Ectodermal cell (in vitro differentiated cells): ENCODE data around the gene NUP160.
A peak's percentile ranks its signal among the peaks of the same experiment; 100 is the strongest.
"Not testable (repeated sequence)": the region's sequence is repeated elsewhere in the genome, so short reads cannot be mapped to it uniquely, and the experiment has no call there.

ENCODE experiments used
- H3K27ac ChIP-seq: 2 replicates; pipeline ENCODE4 v1.7.0; 2013; ENCODE audit warnings: mild to moderate bottlenecking, low read depth, low read length; ENCODE audit not compliant: insufficient read depth, poor library complexity, severe bottlenecking
- H3K27me3 ChIP-seq: 2 replicates; pipeline ENCODE4 v1.7.0; 2013; ENCODE audit warnings: mild to moderate bottlenecking, low read length; ENCODE audit not compliant: insufficient read depth, control insufficient read depth, poor library complexity, severe bottlenecking
- H3K36me3 ChIP-seq: one replicate; pipeline ENCODE4 v1.7.0; 2013; ENCODE audit warnings: low read length; ENCODE audit not compliant: control insufficient read depth, insufficient read depth
- H3K4me1 ChIP-seq: one replicate; pipeline ENCODE4 v1.7.0; 2013; ENCODE audit warnings: low read length; ENCODE audit not compliant: control insufficient read depth, insufficient read depth
- H3K4me3 ChIP-seq: 2 replicates; pipeline ENCODE4 v1.7.0; 2013; ENCODE audit warnings: low read depth, low read length, control low read depth; ENCODE audit not compliant: insufficient read depth
- H3K9me3 ChIP-seq: 2 replicates; pipeline ENCODE4 v1.7.0; 2013; ENCODE audit warnings: mild to moderate bottlenecking, low read length, moderate library complexity; ENCODE audit not compliant: control insufficient read depth
- WGBS, 2 experiments: methylation state at CpG; one replicate each; pipeline ENCODE4 v1.1.7; 2013; ENCODE audit warnings: missing lambda C conversion rate in 2 of 2; 5-methylcytosine and 5-hydroxymethylcytosine counted together

The NUP160 gene

GRCh38 chr11:47769556-47769955 lies 78.6 kb downstream of the NUP160 start:
- 90% methylated on average over 14 of the region's 14 CpGs for WGBS, 2 experiments
- H3K27ac ChIP-seq, H3K27me3 ChIP-seq, H3K9me3 ChIP-seq, H3K4me1 ChIP-seq, H3K4me3 ChIP-seq, H3K36me3 ChIP-seq: not testable (repeated sequence)

GRCh38 chr11:47768101-47768612 lies 80.0 kb downstream of the NUP160 start:
- 46 to 50% methylated on average over 12 of the region's 12 CpGs for WGBS, 2 experiments
- Histone ChIP-seq H3K27me3 (no peaks in the 10 kb centered on the region), H3K4me1 (no peaks in the 10 kb centered on the region), H3K36me3 (peaks cover 7% of the 10 kb centered on the region), H3K9me3 (no peaks in the 10 kb centered on the region), H3K27ac (peak overlapping the region; percentile 99), H3K4me3 (peak overlapping the region; percentile 98)

GRCh38 chr11:47766509-47767227 lies 81.5 kb downstream of the NUP160 start:
- WGBS, 2 experiments: 0% methylated on average over 65 of the region's 65 CpGs
- peak overlapping the region; percentile 73 for H3K27ac ChIP-seq
- H3K4me3 ChIP-seq: peak overlapping the region; percentile 98
- H3K4me1 ChIP-seq: no peaks in the 10 kb centered on the region
- peaks cover 13% of the 10 kb centered on the region for H3K36me3 ChIP-seq
- no peaks in the 10 kb centered on the region for H3K9me3 ChIP-seq
- H3K27me3 ChIP-seq: no peaks in the 10 kb centered on the region

DNA sequence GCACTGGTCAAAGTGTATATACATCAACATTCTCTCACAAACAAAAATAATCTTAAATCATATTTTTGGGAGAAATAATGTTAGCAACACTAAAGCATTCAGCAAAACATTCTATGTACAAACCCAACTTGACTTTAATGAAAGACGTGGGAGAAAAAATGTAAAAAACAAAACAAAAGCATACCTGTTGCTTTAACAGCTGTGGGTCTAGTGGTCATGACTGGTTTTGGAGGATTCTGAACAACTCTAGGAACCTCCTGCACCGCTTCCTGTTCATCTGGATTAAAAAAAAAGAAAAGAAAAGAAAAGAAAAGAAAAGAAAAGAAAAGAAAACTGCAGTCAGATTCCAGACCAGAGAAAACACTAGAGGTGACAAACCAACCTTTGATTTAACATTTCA lies 83.1 kb downstream of the NUP160 start:
- H3K27me3 ChIP-seq: no peaks in the 10 kb centered on the region

GRCh38 chr11:47759291-47759690 lies 88.9 kb downstream of the NUP160 start:
- not testable (repeated sequence) for H3K9me3 ChIP-seq, H3K27me3 ChIP-seq, H3K4me1 ChIP-seq, H3K27ac ChIP-seq, H3K4me3 ChIP-seq
- WGBS, 2 experiments: 82 to 93% methylated on average over 11 of the region's 11 CpGs
- peaks cover 38% of the 10 kb centered on the region for H3K36me3 ChIP-seq

More for the DNA sequence above, 83.1 kb downstream of the NUP160 start:
- H3K27ac ChIP-seq: no peak overlapping the region
- no peaks in the 10 kb centered on the region for H3K4me1 ChIP-seq
- no peaks in the 10 kb centered on the region for H3K9me3 ChIP-seq
- H3K4me3 ChIP-seq: peak overlapping the region; percentile 98
- 88 to 94% methylated on average over 1 to 2 of the region's 2 CpGs for WGBS, 2 experiments
- H3K36me3 ChIP-seq: peaks cover 18% of the 10 kb centered on the region

GRCh38 chr11:47756208-47756607 lies 91.9 kb downstream of the NUP160 start:
- 90 to 99% methylated on average over 2 to 4 of the region's 4 CpGs for WGBS, 2 experiments
- no peak overlapping the region for H3K27ac ChIP-seq
- H3K4me1 ChIP-seq: no peaks in the 10 kb centered on the region
- H3K4me3 ChIP-seq: no peak overlapping the region
- no peaks in the 10 kb centered on the region for H3K27me3 ChIP-seq
- no peaks in the 10 kb centered on the region for H3K9me3 ChIP-seq
- H3K36me3 ChIP-seq: peaks cover 57% of the 10 kb centered on the region

GRCh38 chr11:47750725-47751124 lies 97.4 kb downstream of the NUP160 start:
- Histone ChIP-seq H3K9me3 (no peaks in the 10 kb centered on the region), H3K4me3 (no peak overlapping the region), H3K27me3 (no peaks in the 10 kb centered on the region), H3K36me3 (peaks cover 78% of the 10 kb centered on the region), H3K4me1 (no peaks in the 10 kb centered on the region), H3K27ac (no peak overlapping the region)
- 99 to 100% methylated on average over 4 of the region's 5 CpGs for WGBS, 2 experiments

DNA sequence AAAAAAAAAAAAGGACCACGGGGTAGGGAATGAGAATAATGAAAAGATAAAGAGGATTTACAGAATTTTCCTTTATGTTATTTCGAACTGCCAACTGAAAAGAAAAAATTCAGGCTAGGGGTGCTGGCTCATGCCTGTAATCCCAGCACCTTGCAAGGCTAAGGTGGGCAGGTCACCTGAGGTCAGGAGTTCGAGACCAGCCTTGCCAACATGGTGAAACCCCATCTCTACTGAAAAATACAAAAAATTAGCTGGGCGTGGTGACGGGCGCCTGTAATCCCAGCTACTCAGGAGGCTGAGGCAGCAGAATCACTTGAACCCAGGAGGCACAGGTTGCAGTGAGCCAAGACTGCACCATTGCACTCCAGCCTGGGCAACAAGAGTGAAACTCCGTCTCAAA lies 105.7 kb downstream of the NUP160 start:
- H3K27me3 ChIP-seq, H3K4me1 ChIP-seq, H3K27ac ChIP-seq, H3K4me3 ChIP-seq, H3K9me3 ChIP-seq: not testable (repeated sequence)
- H3K36me3 ChIP-seq: peaks cover 72% of the 10 kb centered on the region
- WGBS, 2 experiments: 89 to 95% methylated on average over 6 of the region's 7 CpGs

DNA sequence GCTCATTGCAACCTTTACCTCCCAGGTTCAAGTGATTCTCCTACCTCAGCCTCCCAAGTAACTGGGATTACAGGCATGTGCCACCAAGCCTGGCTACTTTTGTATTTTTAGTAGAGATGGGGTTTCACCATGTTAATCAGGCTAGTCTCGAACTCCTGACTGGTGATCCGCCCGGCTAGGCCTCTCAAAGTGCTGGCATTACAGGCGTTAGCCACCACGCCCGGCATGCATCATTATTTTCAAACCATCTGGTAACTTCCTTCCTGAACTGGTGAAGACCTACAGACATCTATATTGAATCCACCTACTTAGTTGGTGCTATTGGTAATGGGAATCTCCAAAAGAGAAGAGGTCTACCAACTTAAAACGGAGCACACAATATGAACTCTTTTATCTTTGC lies 110.3 kb downstream of the NUP160 start:
- WGBS, 2 experiments: 80 to 82% methylated on average over 7 of the region's 7 CpGs
- H3K4me1 ChIP-seq: not testable (repeated sequence)
- peaks cover 49% of the 10 kb centered on the region for H3K36me3 ChIP-seq

DNA sequence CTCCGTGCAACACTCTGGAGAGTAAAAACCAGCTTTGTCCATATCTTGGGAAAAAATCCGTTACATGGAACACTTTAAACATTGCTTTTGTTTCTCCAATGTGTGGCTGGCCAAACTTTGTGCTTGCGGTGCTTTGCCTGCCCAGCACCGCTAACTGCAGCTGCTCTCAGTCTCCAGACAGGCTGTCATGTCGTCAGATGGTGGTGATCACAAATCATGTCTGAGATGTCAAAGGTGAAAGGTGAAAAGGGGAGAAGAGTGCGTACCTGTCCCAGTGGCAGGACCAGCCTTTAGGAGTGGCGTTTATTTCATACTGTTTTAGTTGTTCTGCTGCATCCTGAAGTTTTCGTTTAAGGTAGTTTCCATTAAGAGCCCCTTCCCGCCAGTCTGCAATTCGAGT lies 115.9 kb downstream of the NUP160 start:
- WGBS, 2 experiments: 94 to 97% methylated on average over 10 of the region's 10 CpGs
- Histone ChIP-seq H3K27me3 (no peaks in the 10 kb centered on the region), H3K27ac (peak overlapping the region; percentile 19), H3K9me3 (no peaks in the 10 kb centered on the region), H3K4me1 (no peaks in the 10 kb centered on the region), H3K4me3 (no peak overlapping the region), H3K36me3 (peaks cover 69% of the 10 kb centered on the region)

More for the DNA sequence above, 110.3 kb downstream of the NUP160 start:
- not testable (repeated sequence) for H3K4me3 ChIP-seq, H3K27ac ChIP-seq, H3K27me3 ChIP-seq, H3K9me3 ChIP-seq
